ENCODE results near the gene EFEMP1.

EFEMP1 gene

DNA sequence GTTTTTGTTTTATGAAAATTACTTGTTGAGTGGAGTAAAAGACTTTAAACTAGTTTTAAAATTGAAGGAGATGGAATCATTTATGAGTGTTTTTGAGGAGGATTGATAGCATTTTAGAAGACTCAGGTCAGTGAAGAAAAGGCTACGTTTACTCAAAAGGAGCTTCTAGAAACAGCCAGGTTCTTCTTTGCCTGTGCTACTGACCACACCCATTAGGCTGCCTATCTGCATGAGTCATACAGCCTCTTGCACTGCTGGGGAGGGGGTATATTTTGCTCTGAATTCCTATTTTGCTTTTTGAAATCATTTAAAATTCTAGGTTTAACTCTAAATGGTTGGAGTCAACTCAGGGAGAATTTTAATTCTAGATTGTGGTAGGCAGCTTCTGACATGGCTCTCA lies 22.3 kb downstream of the EFEMP1 start:
- TF ChIP-seq, protein P1, sequence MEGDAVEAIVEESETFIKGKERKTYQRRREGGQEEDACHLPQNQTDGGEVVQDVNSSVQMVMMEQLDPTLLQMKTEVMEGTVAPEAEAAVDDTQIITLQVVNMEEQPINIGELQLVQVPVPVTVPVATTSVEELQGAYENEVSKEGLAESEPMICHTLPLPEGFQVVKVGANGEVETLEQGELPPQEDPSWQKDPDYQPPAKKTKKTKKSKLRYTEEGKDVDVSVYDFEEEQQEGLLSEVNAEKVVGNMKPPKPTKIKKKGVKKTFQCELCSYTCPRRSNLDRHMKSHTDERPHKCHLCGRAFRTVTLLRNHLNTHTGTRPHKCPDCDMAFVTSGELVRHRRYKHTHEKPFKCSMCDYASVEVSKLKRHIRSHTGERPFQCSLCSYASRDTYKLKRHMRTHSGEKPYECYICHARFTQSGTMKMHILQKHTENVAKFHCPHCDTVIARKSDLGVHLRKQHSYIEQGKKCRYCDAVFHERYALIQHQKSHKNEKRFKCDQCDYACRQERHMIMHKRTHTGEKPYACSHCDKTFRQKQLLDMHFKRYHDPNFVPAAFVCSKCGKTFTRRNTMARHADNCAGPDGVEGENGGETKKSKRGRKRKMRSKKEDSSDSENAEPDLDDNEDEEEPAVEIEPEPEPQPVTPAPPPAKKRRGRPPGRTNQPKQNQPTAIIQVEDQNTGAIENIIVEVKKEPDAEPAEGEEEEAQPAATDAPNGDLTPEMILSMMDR (IDR thresholded peaks at IDR 0.05; ENCODE audit: low read depth, low read length) = no peak
- no peak for TF ChIP-seq MYC (IDR thresholded peaks at IDR 0.05; ENCODE audit: low read depth, low read length)
- TF ChIP-seq, protein P2, sequence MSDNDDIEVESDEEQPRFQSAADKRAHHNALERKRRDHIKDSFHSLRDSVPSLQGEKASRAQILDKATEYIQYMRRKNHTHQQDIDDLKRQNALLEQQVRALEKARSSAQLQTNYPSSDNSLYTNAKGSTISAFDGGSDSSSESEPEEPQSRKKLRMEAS (IDR thresholded peaks at IDR 0.05; ENCODE audit: low read depth, low read length) = no peak
- TF ChIP-seq POLR2A (IDR thresholded peaks at IDR 0.05; ENCODE audit: extremely low read depth, insufficient read length) = no peak
- no peak overlapping the region for H3K4me3 ChIP-seq (ENCODE audit: low read depth, low read length)
- DNase-seq (ENCODE audit: low read depth) = peak; percentile 16

DNA sequence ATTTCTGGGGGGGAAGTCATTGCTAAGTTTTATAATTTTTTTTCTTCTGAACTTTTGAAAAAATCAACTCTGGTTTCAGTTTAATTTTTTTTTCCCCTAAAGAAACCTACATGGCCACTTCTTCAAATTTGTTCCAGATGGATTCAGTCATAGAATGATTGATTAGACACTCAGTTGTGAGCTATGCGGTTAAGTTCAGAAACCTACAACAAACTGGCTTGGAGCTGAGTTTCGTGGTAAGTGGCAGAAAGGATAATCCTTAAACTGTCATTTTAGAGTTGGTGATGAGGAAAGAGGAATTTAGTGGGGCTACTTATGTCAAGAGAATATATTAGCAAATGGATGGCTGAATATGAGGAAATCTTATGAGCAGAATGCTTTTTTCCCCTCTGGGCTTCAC lies 23.7 kb downstream of the EFEMP1 start:
- TF ChIP-seq MYC (IDR thresholded peaks at IDR 0.05; ENCODE audit: low read depth, low read length) = no peak
- TF ChIP-seq POLR2A (IDR thresholded peaks at IDR 0.05; ENCODE audit: extremely low read depth, insufficient read length) = no peak
- TF ChIP-seq, protein P2 (IDR thresholded peaks at IDR 0.05; ENCODE audit: low read depth, low read length) = no peak
- TF ChIP-seq, protein P1 (IDR thresholded peaks at IDR 0.05; ENCODE audit: low read depth, low read length) = no peak
- no peak for DNase-seq (ENCODE audit: low read depth)
- H3K4me3 ChIP-seq (ENCODE audit: low read depth, low read length) = no peak overlapping the region

DNA sequence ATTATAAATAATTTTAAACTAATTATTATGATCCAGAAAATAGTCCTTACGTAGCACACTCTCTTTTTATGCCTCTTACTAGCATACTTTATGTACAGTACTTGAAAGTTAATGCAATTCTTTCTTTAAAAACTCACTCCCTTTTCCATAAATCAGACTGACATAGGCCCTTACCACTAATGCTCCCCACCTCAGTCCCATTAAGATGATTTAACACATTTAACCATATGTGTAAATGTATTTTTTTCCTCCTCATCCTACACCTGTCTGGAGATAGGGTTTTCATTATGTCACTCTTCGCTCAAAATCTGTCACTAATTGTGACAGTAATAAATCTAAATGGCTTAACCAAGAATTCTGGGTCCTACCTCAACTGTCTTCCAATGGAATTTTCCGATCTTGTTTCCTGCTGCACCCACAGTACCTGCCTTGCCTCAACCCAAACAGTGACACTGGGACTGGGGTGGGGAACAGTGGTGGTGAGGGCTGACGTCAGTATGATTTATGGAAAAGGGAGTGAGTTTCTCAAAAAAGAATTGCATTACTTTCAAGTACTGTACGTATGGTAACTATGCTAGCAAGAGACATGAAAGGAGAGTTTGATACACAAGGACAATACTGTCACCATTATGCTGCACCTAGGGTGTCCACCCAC lies 25.1 kb downstream of the EFEMP1 start:
- no peak overlapping the region for H3K4me3 ChIP-seq (ENCODE audit: low read depth, low read length)
- no peak for DNase-seq (ENCODE audit: low read depth)
- TF ChIP-seq, protein P2 (IDR thresholded peaks at IDR 0.05; ENCODE audit: low read depth, low read length) = no peak
- TF ChIP-seq, protein P1 (IDR thresholded peaks at IDR 0.05; ENCODE audit: low read depth, low read length) = no peak
- TF ChIP-seq MYC (IDR thresholded peaks at IDR 0.05; ENCODE audit: low read depth, low read length) (no peak), POLR2A (IDR thresholded peaks at IDR 0.05; ENCODE audit: extremely low read depth, insufficient read length) (no peak)

DNA sequence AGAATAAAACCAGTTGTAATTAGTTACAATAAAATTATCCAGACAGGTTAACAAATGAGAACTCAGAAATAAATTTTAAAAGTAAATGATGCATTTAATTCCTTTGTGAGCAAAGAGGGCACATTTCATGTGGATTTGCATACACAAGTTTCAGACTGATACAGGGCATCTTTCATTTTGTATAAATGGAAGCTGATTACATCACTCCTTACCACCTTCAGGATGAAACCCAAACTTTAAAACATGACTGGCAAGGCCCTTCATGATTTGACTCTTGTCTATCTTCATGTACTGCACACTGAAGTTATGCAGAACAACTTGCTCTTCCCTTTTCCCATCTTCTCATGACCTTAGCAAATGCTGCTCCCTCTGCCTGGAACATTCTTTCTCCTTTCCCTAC lies 26.9 kb downstream of the EFEMP1 start:
- no peak for DNase-seq (ENCODE audit: low read depth)
- TF ChIP-seq POLR2A (IDR thresholded peaks at IDR 0.05; ENCODE audit: extremely low read depth, insufficient read length) (no peak), MYC (IDR thresholded peaks at IDR 0.05; ENCODE audit: low read depth, low read length) (no peak)
- TF ChIP-seq, protein P2 (IDR thresholded peaks at IDR 0.05; ENCODE audit: low read depth, low read length) = no peak
- TF ChIP-seq, protein P1 (IDR thresholded peaks at IDR 0.05; ENCODE audit: low read depth, low read length) = no peak
- no peak overlapping the region for H3K4me3 ChIP-seq (ENCODE audit: low read depth, low read length)

DNA sequence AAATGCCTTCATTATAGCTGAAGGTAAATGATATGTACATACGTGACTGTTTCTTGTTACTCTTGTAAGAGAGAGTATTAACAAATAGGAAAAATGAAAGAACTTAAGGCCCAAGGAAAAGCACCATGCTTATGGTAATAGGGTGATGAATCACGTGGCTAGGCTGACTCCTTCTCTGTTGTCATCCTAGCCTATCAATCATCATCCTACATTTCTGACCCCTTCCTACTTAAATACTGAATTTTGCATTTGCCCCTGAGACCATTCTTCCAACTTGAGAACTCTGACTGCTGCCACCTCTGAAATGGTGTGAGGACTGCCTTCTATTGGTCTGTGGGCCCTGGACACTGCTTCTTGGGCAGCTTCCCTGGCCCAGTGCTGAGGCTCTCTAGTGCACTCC lies 28.9 kb downstream of the EFEMP1 start:
- DNase-seq (ENCODE audit: low read depth) = no peak
- TF ChIP-seq, protein P1 (IDR thresholded peaks at IDR 0.05; ENCODE audit: low read depth, low read length) = no peak
- no peak for TF ChIP-seq MYC (IDR thresholded peaks at IDR 0.05; ENCODE audit: low read depth, low read length)
- TF ChIP-seq POLR2A (IDR thresholded peaks at IDR 0.05; ENCODE audit: extremely low read depth, insufficient read length) = no peak
- TF ChIP-seq, protein P2 (IDR thresholded peaks at IDR 0.05; ENCODE audit: low read depth, low read length) = no peak
- H3K4me3 ChIP-seq (ENCODE audit: low read depth, low read length) = no peak overlapping the region

Data from NB4 (cell line).